ENCODE data around the gene IFNL1.

DNA sequence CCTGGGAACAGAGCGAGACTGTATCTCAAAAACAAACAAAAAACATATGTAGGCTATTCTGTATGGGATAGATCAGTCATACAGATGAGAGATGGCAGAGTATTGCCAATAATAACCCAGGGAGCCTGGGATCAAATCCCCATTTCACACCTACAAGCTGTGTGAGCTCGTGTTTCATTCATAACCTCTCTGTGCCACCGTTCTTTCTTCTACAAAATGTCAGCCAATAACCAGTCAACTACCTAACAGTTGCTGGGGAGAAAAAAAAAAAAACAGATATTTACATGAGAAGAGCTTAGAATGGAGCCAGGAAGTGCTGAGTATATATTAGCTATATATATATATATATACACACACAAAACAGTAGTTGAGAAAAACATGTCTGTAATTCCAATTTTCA, 34.5 kb upstream of the IFNL1 start:
- TF ChIP-seq POLR2A (IDR thresholded peaks at IDR 0.05; ENCODE audit: low read length): no peak
- TF ChIP-seq, protein P1, sequence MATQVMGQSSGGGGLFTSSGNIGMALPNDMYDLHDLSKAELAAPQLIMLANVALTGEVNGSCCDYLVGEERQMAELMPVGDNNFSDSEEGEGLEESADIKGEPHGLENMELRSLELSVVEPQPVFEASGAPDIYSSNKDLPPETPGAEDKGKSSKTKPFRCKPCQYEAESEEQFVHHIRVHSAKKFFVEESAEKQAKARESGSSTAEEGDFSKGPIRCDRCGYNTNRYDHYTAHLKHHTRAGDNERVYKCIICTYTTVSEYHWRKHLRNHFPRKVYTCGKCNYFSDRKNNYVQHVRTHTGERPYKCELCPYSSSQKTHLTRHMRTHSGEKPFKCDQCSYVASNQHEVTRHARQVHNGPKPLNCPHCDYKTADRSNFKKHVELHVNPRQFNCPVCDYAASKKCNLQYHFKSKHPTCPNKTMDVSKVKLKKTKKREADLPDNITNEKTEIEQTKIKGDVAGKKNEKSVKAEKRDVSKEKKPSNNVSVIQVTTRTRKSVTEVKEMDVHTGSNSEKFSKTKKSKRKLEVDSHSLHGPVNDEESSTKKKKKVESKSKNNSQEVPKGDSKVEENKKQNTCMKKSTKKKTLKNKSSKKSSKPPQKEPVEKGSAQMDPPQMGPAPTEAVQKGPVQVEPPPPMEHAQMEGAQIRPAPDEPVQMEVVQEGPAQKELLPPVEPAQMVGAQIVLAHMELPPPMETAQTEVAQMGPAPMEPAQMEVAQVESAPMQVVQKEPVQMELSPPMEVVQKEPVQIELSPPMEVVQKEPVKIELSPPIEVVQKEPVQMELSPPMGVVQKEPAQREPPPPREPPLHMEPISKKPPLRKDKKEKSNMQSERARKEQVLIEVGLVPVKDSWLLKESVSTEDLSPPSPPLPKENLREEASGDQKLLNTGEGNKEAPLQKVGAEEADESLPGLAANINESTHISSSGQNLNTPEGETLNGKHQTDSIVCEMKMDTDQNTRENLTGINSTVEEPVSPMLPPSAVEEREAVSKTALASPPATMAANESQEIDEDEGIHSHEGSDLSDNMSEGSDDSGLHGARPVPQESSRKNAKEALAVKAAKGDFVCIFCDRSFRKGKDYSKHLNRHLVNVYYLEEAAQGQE (IDR thresholded peaks at IDR 0.05): no peak
